ENCODE measurements around the gene GABRB2.
"Not testable (repeated sequence)": the region's sequence is repeated elsewhere in the genome, so short reads cannot be mapped to it uniquely, and the experiment has no call there.

The GABRB2 gene

DNA sequence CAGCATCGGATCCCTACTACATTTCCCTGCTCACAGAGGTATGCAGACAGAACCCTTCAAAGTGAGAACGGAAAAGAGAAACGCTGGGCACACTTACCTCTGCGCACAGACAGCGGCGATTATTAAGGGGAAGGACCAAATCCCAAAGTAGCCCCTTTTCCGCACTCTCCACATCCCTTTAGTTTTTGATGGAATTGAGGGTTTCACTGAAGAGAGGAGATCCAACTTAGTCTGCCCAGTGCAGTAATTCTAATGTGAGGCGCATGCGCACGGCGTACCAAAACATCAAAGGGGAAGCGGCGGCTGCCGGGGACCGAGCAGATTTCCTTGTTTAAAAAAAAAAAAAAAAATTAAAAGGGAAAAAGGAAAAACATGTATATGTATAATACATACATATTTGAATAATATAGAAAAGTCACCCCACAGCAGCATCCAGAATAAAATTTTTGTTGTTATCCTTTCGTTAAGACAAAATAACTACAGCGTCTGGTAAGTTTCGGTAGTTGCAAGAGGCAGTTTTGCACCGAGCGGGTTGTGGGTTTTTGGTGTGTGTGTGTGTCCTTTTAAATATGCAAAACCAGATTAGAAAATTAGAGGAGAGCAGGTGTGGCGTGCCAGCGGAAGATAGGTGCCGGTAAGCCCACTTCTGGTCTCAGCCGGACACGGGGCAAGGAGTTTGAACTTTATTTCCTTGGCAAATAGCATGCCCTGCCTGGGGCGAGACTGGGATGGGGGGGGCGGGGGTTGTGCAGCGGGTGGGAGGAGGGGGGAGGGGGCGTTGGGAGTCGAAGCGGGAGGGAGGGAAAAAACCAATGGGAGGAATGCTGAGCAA lies at the start of gene GABRB2:
Gene GABRB2, minus strand, starts transcription at position 256 of the 832 bp plus-strand sequence. Its CDS starts 82 bp downstream, at position 174.
- DNase-seq = peak; percentile 34

GRCh38 chr5:161585798-161586197 lies 39.3 kb upstream of the GABRB2 start:
- DNase-seq = no peak

DNA sequence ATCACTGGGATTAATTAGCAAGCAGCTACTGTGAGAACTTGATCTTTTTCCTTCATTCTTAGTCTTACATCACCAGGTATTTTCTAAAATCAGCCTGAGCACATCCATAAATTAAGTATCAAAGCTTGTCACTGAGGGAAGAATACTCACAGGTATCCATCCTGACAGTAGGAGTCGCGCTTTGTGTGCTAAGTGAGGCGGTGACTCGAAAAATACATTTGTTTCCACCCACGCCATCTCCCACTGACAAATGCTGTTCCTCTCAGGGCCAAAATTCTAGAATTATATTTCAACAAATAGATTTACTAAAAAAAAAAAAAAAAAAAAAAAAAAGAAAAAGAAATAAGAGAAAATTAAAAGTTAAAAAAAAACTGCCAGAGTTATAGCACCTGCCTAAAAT lies 34.1 kb upstream of the GABRB2 start:
- DNase-seq = no peak

DNA sequence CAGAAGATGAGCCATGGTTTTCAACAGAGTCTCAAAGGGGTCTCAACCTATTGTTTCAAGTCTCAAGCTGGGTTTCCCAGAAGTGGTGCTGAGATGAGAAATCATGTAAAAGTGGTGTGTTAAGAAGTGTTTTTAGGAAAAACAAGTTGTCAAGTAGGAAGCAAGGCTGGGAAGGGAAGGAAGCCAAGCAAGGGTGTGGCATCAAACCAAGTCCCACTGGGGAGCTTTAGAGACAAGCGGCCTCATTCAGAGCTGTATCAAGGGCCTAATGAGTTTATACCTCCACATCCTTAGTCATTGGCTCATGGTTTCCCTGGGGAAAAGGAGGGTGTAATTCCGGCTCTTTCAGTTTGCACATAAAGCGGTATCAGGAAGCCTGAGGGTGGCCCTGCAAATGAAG lies 26.4 kb upstream of the GABRB2 start:
- no peak for DNase-seq

DNA sequence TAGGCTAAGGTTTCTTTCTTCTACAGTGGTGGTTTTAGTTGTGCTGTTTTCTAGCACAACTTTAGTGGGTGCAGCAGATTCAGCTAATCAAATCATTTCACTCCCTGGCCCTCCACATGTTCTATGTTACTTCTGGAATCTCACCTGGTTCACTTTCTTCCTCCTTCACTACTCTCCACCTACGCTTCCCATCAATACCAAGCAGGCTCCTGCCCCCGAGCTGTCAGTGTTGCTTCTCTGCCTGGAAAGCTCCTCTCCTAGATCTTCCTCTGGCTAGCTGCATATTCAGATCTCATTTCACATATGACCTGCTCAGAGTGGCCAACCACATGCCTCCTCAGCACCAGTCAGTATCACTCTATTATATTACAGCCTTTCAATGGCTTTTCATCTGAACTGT lies 19.6 kb upstream of the GABRB2 start:
- no peak for DNase-seq

DNA sequence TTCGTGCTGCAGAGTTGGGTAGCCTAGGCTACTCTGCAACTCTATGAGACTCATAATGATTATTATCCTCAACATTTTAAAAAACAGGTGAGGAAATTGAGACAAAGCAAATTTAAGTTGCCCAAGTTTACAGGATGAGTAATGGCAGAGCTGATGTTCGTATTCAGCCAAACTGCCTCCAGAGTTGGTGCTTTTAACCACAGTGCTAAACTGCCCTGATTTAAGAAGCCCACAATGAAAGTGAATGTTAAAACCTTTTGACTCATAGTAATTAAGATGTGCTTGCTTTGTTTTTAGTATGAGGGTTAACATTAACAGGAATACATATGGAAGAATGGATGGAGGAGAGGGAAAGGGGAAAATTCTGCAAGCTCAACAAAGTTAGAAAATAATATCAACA lies 15.9 kb upstream of the GABRB2 start:
- no peak for DNase-seq

DNA sequence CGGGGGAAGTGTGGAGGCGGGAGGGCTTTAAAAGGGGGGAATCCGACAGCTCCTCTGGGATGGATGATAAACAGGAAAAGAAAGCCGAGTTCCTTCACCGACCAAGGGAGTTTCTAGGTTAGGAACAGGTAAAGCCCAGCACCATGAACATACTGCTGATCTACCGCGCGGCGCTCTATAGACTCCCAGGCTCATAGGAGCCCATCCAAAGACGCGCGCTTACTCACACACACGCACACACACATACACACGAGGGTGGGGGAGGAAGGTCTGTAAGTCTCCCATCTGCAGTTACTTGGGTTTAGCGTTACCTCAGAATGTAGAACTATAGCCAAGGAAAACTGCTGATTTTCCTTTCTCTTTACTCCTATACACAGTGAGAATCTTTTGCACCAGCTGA lies 2.6 kb upstream of the GABRB2 start:
- no peak for DNase-seq

- no peak for DNase-seq
Measured at GRCh38 chr5:161548487-161549094, 2.1 kb upstream of the GABRB2 start.

- DNase-seq = no peak
Measured at GRCh38 chr5:161547738-161548486, 1.4 kb upstream of the GABRB2 start.

DNA sequence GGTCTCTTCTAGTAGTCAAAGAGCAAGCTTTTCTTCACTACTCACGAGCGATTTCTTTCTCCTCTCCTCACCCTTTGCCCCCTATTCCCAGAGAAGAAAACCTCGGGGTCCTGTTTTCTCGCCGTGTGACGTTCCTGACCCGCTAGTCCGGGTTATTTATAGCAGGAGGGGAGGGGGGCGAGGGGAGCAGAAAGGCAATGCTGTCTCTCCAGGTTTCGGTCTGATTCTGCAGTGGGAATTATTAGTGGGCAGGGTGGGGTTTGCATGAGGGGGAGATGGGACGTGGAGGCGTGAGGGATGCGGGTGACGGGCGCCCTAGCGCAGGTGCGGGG lies 847 bp upstream of the GABRB2 start:
- DNase-seq = no peak

DNA sequence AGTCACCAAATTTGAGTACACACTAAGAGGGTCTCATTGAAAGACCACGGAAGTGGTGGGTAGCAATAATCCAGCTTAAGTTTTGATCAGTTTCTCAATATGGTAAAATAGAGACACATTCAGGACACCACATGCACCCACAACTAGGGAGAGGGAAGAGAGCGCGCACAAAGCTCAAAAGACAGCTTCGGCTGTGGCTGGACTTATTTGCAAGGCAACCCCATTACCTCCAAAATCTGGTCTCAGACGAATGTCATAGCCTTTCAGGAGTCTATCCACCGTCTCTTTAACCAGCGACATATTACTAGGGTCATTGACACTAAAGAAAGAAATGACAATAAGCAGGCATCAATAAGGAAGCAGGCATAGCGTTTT lies 443 bp downstream of the GABRB2 start:
- no peak for DNase-seq

DNA sequence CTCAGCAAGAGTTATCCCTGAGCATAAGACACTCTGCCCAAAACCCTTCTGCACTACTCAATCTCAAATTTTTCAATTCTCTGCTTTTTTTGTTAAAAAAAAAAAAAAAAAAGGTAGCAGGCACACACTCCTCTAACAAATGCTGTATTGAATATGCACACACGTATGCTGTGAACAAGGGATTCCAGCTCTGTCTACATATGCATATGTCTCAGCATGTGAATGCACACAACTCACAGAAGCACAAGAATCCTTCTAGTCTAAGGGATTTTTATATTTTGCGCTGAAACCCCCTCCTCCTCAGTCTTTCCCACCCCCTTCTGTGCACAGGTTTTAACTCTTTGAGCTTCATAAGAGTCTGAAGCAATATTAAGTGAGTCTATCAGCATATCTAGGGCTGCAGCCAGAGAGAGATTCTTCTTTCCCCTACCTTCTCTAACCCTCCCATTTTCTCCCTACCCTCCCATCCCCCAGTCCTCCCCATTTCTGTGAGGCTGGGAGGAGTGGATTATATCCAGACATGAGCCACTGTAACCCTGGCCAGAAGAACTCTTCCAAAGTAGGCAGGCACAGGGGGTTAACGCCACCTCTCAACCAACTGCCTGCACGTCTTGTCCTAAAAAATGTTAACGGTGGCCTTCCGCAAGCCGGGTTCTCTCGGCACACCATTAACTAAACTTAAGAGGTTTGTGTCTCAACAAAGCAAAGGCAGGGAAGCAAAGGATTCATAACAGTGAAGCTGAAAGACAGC lies 1.0 kb downstream of the GABRB2 start:
- no peak for DNase-seq

DNA sequence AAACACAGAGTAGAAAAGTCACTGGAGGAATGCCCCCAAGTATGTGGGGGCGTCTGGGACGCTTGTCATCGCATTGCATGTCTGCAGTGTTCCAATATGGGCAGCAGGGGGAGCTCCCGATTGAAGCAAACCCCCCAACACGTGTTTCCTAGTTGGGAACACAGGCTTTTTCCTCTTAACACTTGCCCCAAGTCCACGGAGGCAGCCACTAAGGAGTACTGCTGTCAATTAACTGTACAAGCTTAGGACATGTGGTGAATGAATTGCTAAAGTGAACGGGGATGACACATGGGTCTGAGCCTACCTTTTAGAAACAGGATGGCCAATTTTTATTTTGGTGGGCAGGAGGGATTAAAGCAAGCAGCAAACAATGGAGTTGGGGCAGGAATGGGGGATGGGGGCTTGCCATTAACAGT lies 2.2 kb downstream of the GABRB2 start:
- DNase-seq = no peak

DNA sequence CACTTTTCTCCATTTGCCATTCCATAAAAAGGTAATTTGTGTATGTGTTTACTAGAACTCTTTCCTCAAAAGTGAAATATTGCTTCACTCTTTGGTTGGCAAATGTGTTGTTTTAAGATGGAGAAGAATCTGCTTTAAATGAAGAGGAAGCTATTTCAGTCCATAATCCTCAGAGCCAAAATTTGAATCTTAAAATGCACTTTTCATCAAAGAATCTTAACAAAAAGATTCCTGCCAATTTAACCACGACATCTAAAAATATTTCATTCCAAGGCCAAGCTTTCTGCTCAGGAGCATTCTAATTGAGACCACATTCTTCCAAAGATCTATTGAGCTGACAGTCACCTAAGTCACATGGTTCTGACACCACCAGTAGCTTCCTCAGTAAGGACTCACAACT lies 7.5 kb downstream of the GABRB2 start:
- no peak for DNase-seq

DNA sequence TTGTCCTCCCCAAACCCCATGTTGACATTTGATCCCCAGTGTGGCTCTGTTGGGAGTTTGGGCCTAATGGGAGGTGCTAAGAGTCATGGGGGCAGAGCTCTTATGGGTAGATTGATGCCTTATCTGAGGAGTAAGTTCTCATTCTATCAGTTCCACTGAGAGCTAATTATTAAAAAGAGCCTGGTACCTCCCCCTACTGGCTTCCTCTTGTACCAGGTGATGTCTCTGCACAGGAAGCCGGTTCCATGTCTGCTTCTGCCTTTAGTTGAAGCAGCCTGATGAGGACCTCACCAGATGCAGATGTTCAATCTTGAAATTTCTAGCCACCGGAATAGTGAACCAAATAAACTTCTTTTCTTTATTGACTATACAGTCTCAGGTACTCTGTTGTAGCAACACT lies 10.8 kb downstream of the GABRB2 start:
- no peak for DNase-seq

DNA sequence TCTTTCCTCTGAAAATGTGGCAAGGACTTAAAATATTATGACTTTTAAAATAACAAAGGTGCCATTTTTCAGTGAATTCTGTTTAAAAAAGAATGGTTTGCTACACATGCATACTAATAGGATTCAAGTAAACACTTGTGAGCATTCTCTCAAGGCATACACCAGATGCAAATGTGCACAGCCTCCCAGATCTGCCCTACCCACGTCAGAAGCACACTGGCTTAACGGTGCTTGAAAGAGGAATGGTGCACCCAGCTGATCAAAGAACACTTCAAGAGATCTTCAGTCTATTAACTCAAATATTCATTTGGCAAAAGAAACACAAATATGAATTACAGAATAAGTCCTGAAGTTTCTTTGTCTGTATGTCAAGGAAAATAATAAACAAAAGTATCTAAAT lies 15.8 kb downstream of the GABRB2 start:
- no peak for DNase-seq

DNA sequence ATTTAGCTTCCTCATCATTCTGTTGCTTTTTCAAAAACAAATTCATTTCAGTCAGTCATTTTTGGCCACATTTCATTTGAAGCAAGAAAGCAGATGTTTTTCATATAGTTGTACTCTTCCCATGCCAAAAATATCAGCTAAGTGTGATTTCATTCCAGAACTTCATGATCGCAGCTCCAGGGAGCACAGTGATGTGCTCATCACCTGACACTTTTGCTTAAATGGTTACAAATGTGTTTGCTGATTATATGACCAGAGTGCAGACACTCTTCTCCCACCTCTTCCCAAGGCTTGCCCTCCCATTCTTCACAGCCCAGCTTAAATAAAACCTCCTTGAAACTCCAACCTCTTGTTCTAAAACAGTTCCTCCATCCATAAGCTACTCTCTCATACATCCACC lies 32.6 kb downstream of the GABRB2 start:
- no peak for DNase-seq

DNA sequence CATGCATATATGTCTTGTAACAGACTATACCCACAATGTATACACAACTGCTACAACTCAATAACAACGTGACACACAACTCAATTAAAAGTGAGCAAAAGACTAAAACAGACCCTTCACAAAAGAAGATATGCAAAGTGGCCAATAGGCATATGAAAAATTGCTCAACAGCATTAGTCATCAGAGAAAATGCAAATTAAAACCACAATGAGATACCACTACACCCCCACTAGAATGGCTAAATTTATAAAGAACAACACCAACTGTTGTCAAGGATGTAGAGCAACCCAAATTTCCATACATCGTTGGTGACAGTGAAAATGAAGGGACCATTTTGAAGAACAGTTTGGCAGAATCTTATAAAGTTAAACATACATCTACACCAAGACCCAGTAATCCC lies 38.9 kb downstream of the GABRB2 start:
- no peak for DNase-seq

DNA sequence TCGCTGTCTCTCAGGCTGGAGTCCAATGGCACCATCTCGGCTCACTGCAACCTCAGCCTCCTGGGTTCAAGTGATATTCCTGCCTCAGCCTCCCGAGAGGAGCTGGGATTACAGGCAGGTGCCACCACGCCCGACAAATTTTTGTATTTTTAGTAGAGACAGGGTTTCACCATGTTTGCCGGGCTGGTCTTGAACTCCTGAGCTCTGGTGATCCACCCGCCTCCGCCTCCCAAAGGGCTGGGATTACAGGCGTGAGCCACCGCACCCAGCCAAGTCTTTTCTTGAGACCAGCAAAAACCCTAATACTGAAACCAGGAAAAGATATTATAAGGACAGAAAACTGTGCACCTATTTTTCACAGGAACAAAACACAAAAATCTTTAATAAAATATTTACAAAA lies 41.4 kb downstream of the GABRB2 start:
- not testable (repeated sequence) for DNase-seq

DNA sequence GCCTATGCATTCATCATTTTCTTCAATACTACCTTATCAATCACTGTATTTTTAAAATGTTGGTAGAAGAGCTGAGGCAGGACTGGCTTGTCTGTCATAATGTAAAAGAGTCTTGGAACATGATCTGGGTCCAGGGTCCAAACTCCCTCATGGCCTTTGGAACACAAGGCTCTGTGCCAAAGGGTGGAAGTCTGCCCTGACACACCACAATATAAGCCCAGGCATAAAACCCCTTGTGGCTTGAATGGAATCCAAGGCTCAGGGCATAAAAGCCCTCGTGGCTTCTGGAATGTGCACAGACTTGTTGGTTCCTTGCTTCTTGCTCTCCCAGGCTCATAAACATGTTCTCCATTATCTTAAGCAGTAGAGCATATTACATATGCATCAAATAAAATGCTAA lies 48.0 kb downstream of the GABRB2 start:
- DNase-seq = no peak

DNA sequence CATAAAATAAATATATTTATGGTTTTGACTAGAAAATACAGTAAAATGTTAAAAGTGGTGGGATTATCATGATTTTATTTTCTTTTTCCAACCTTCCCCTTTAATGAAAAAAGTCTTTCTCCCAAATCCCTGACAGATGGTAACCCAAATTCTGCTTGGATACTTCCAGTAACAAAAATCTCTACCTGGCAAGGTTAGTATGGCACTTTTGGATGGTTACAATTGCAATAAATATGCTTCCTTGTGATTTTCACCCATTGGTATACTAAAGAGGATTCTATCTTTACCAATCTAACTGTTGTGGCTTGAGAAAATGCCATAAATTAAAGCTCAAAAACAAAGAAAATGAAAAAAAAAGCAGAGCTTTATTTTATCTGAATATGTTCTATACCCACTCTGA lies 62.8 kb downstream of the GABRB2 start:
- no peak for DNase-seq

GRCh38 chr5:161481922-161482321 lies 64.6 kb downstream of the GABRB2 start:
- no peak for DNase-seq

- DNase-seq = no peak
Measured at GRCh38 chr5:161471211-161471950, 75.1 kb downstream of the GABRB2 start.
